SHP77 (cell line): ENCODE measurements around the gene RCAN2.
A peak's percentile ranks its signal among the peaks of the same experiment; 100 is the strongest.
"Not testable (repeated sequence)": the region's sequence is repeated elsewhere in the genome, so short reads cannot be mapped to it uniquely, and the experiment has no call there.

Experiments used
- DNase-seq, 2 experiments: peaks; one replicate each; lab custom pipeline; 2025; lab: John Stamatoyannopoulos, UW

The RCAN2 gene

DNA sequence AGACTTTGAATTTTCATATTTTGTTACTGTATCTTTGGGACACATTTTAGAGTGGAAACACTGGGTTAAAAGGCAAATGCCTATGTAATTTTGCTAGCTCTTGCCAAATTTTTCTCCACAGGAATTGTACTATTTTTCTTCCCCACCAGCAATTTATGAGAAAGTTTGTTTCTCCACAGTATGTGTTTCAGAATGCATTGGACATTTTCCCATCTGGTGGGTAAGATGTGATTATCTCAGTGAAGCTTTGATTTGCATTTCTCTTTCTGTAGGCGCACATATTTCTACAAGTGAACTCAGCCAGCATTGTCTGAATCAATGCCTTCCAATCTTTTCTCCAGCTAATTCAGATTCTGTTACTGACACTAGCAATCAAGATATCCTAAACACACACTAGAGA lies 157.8 kb downstream of the RCAN2 start:
- no peak for DNase-seq

DNA sequence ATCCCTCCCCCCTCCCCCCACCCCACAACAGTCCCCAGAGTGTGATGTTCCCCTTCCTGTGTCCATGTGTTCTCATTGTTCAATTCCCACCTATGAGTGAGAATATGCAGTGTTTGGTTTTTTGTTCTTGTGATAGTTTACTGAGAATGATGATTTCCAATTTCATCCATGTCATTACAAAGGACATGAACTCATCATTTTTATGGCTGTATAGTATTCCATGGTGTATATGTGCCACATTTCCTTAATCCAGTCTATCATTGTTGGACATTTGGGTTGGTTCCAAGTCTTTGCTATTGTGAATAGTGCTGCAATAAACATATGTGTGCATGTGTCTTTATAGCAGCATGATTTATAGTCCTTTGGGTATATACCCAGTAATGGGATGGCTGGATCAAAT lies 158.8 kb downstream of the RCAN2 start:
- DNase-seq = not testable (repeated sequence)

DNA sequence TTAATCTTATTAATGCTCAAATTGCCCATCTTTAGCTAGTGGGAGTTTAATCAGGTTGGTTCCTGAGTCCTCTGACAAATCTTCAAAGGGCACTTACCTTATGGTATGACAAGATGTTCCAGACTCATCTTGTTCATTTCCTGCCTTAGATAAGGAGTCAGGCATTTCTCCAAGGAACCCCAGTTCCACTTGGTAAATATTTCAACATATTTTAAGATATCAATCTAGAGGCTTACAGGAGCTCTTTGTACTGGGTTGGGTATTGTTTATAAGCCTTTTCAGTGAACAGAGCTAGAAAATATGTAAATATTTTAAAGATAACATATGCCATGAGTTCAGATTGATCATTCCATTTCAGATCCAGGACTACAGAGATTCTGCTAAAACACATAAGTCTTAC lies 159.8 kb downstream of the RCAN2 start:
- DNase-seq = no peak

DNA sequence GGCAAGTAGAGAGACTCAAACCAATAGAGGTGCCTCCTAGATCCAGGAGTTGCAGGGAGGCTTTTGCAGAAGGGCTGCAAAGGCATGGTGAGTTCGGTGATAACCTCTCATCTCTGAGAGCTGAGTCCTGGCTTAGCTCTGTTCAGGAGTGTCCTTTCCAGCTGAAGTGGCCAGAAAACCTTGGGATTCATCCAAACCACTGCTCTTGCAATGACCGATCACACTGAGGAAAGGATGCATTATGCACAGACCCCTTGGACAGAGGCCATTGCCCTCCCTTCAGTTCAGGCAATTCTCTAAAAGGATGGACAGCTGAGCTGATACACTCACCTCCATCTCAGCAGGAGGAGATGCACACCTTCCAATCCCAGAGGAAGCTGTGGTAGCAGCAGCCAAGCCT lies 161.7 kb downstream of the RCAN2 start:
- DNase-seq = no peak

DNA sequence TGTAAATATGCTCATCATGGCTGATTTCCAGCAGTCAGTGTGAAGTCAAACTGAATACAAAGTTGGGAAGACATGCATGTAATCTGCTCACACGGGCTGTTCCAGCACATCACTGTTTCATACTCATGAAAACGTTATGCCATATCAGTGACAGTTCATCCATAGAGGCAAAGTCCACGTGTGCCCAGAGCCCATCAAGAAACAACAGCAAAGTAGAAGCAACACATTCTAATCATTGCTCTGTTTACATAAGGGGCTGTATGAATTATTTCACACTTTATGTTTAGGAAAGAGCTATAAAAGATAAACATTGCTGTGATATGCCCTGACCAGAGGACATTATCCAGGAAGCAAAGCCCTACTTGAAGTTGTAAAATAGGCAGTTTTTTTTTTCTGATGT lies 163.5 kb downstream of the RCAN2 start:
- DNase-seq = no peak

DNA sequence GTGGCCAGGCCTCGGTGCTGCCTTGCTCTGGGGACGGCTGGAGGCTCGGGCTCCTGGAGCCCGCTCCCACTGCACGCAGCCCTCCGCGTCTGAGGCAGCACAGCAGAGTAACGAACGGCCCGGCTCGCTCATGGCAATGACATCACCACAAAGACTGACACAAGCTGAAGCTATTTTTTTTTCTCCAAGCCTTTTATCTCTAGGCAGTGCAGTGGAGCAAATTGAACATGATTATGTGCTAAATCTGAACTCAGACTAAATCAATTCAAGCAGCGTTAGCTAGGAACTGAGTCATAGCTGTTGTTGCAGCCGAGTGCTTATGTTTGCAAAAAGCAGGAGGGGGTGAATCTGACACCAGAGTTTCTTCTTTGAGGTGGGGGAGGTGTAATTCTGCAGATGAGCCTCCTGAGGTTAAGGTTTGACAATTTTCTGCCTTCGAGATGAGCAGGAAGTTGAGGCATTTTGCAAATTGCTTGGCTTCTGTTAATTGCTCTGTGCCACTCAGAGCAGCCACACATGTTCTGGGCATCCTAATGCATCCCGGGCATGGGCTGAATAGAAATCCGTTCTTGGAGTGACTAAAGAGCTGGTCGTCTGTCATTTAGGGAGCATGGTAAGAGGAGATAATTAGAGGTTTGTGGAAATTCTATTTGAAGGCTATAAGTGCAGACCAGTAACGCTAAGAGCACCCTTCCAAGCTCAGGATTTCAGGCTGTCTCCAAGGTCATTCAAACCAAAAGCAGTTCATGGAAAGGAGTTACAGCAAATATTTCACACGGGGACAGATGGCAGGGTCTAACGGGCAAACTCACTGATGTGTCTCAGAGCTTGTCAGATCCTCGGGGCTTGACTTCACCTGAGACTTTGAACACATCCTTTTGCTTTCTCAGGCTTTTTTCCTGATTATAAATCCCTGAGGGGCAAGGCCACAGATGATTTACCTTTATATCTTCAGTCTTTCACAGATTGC lies 165.4 kb downstream of the RCAN2 start:
- DNase-seq = peak in 1 of 2 experiments; percentile 10

DNA sequence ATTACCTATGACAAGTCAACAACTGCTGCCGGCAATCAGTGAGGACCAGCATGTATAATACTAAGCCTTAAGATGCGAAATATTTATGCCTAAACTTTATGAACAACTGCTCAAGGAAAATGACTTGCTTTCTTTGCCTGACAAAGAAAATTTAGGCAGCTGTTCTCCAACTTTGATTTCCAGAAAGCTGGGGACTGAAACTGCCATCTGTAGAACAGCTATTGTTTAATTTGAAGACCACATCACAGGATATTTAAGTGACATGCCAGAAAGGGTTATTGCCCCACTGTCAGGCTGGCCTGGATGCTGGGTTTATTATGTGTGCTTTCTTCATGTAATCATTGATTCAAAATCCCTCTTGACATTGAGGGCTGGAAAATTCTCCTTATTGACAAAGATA lies 166.5 kb downstream of the RCAN2 start:
- DNase-seq = no peak

DNA sequence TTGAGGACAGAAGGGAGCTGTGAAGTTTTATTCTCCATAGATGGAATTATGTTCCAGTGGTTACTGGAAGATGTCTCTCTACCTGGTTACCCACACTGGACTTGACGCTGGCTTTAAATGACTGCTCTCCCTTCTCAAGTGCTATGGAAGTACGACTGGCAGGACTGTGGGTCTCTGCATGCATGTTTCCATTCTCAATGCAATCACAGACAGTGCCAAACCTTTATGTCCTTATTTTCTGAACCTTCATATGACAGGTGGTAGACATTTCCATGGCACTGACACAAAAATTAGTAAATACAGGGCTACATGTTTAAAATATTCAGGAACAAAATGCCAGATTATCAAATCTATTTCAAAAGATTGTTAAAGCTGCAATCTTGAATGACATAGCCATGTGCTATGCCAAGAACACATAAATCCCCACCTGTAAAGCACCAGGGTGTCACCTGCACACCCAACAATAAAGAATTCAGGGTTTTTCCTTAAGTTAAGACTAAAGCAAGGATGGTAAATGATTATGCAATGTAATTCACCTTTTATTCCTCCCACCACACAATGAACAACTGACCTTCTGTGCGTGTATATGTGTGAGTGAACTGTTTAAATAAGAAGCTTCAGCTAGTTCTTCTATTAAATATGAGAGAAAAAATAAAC lies 167.2 kb downstream of the RCAN2 start:
- no peak for DNase-seq

DNA sequence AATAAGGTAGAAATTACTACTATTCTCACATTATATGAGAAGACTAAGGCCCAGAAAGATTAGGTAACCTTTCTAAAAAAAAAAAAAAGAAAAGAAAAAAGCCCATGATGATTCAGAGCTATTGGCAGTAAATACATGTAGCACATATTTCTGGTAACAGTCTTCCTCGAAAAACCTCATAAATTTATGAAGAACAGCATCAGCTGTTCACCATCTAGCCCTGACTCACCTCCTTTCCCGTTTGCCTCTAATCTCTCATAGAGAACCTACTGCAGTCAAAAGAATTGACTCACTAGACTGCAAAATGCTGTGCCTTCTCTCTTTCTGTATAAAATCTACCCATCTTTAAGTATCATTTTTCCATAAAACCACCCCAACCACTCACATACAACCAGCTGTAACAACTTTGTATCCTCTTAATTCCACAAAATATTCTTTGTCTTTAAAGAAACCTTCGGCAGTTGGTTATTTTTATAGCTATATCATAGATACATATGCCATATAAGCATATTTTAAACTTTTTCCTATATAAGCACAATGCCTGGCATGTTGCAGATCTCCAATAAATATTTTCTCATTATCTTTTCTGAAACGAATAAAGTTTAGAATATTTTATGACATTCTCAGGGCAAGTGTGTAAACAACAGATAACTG lies 167.8 kb downstream of the RCAN2 start:
- DNase-seq = no peak

DNA sequence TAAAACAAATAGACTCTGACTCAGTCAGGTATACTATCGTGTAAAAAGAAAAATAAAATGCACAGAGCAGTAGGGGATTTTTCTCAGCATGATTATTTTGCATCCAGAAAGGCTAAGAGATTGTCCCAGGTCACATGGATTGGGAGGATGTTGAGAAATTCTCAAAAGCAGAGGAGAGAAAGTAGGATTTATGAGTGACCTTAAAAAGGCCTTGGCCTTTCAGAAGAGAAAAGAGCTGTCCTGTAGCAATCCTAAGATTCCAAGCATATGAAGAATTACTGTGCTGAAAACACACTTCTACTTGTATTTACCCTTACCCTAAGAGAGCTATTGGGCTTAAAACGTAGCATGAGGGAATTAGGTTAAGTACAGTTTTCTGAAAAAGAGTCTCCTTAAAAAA lies 170.7 kb downstream of the RCAN2 start:
- DNase-seq = no peak

DNA sequence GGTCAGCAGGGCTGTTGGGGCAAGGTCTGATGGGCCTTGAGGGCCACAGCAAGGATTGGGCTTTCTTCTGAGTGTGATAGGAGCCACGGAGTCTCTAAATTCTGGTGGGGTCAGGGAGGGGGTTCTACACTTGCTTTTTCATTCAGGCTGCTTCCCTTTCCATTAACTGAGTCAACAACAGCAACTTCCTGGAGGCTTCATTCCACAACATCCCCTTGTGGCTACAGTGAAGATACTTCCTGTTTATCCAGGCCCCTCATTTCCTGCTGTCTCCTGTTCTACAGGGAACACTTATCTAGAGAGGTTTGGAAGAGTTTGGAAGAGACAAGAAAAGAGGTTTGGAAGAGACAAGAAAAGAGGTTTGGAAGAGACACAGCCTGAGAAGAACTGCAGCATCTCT lies 175.7 kb downstream of the RCAN2 start:
- no peak for DNase-seq

DNA sequence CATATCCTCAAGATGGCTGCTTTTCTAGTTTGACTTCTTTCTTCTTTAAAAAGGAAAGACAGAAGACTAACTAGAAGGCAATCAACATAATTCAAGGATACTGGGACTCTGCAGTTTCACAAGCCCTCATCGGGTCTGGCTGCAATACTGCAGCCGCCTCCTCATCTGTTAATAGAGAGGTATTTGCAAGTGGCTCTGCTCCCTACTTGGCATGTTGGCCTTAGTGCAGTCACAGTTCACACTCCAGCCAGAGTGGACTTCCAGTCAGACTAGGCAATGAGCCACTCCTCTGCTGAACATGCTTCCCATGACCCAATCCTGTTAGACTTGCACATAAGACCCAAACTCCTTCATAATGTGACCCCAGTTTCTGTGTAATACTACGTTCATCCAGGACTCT lies 178.6 kb downstream of the RCAN2 start:
- DNase-seq = no peak

DNA sequence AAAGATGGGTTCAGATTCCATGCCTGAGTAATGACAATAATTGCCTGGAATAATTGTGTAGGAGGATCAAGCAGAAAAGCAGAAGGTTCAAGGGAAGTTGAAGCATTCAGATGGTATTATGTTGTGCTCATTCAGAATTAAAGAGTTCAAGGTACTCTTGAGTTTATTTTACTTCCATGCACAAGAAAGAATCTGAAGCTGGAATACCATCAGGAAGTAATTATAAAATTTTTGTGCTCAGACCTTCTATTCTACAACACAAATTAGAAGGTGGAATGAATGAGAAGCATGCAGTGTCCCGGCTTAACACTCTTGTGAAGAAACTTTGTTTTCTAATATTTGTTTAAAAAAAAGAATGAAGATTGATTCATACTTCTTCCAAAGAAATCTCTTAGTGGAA lies 181.1 kb downstream of the RCAN2 start:
- DNase-seq = no peak

DNA sequence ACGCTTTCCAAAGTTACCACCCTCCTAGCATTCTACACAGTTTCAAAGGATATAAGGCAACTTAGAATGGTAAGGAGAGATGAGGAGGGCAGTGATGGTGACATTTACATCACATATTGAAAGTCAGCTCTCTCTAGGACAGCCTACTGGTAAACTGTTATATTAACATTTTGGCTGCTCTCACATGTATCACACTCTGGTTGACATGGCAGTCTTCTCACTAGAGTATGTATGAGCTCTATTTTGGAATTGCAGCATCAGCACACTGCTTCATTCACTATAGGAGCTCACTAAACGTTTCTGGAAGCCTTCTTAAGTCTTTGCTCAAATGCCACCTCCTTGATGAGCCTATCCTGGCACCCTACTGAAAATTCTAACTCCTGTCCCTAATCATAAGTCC lies 184.8 kb downstream of the RCAN2 start:
- DNase-seq = no peak

DNA sequence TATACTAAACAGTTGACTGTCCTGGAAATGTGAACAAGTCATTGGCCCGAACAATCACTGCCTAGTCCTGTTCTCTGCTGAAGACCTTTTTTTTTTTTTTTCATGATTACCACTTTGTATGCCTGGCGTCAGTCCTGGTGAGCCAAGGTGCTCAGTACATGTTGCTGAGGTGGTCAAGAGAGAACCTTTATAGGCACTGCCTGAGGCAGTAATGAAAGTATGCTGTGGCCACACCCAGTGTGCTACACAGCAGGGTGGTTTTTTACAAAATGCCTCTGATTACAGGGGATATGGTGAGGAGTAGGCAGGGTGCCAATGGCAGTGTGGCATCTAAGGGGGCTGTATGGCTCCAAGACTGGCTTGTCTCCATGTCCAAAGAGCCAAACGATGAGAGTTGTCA lies 185.4 kb downstream of the RCAN2 start:
- DNase-seq = no peak

DNA sequence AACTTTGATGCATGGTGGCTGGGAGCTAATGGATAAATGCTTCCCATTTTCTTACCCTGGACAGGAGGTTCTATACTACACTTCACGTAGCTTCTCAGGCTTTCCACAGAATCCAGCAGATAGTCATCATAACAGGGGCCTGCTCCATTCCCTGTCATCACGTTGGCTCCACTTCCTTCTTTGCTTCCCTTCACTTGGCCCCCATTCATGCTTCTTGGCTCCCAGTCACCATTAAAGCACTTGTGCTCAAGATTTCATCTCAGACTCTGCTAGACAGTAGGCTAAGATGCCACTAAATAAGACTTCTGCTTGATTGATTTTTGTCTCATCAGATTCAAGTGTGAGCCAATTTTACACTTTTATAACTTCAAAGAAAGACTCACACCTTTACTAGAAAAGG lies 186.0 kb downstream of the RCAN2 start:
- no peak for DNase-seq

DNA sequence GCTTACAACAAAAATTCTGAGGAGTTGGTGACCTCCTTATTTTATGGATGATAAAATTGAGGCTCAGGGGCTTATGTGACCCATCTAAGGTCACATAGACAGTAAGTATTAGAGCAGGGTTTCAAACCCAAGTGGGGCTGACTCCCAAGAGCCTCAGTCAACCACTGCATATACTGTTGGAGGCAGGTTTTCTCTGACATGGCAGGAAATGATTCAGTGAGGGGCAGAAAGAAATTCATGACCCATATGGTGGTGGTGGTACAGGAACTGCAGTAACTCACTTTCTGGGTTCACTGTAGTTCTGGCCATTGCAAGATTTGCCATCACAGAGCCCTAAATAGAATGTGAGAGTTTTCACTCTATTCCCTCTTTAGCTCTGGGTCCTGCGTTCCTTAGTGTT lies 188.4 kb downstream of the RCAN2 start:
- no peak for DNase-seq

DNA sequence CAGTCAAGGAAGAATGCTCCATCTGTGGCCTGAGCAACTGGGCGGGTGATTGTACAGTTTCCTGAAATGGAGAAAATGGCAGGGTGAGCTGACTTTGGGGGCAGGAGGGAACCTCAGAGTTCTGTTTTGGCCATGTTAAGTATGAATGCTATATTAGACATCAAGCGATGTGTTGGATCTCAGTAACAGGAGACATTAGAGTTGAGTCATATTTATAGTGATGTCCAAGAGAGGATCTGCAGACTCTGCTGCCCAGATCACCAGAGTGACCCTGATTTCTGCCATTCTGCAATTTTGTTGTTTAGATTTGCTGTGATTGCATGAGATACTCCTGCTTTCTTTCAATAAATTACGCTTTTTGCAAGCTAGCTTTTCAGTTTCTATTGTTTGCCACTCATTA lies 189.1 kb downstream of the RCAN2 start:
- no peak for DNase-seq

DNA sequence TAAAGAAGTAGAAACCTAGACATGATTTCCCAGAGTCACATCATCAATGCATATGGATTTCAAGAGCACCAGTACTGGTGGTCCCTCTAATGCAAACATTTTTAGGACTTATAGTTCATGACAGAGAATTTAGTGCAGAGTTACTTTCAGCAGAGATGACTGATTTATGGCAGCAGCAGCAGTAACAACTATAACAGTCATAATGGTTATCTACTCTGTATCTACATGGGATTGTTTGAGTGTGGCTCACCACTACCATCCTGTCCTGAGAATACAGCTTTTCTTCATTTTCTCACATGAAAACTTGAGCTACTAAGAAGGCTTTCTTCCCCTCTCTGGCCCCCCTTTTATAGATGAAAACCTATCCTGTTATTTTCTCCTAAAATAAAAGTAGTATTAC lies 192.0 kb downstream of the RCAN2 start:
- DNase-seq = no peak

DNA sequence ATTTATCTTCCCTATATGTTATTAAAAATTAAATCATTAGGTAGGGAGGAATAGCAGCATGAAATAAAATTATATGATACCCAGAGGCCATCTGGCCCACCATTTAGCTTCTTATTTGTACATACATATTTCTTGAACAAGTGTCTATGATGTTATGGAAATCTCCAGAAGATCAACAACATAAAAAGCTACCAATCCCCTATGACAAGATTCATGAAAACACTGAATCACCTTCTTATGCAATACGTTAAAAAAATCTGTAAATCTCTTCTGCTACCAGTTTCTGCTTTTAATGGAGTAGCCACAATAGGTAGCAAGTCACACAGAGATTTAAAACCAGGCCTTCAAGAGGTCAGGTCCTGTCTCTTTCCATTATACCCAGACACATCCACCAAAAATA lies 194.7 kb downstream of the RCAN2 start:
- no peak for DNase-seq

DNA sequence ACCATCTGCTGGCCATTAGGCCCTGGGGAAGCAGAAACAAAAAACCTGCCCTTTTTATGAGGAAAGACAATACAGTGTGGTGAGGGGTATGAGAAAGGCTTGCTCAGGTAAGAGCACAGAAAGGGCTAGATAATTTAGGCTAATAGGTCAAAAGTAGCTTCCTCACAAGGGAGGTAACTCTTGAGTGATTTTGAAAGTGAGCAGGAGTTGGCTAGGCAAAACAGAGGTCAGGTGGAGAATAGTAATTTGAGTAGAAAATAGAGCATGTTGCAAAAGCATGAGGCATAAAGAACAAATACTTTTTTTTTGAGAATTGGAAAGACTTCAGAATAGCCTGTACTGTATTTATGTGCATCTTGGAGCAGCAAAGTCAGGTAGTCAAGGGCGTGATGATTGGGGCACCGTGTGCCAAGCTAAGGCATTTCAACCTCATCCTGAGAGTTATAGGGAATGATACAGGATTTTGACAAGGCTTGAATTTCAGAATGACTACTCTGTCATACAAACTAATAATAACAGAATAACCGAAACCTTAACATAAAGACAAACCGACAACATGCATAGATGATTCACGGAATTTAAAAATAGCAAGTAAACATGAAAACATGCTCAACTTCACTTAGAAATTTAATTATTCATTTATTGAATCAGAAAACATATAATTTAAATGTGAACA lies 197.5 kb downstream of the RCAN2 start:
- no peak for DNase-seq

DNA sequence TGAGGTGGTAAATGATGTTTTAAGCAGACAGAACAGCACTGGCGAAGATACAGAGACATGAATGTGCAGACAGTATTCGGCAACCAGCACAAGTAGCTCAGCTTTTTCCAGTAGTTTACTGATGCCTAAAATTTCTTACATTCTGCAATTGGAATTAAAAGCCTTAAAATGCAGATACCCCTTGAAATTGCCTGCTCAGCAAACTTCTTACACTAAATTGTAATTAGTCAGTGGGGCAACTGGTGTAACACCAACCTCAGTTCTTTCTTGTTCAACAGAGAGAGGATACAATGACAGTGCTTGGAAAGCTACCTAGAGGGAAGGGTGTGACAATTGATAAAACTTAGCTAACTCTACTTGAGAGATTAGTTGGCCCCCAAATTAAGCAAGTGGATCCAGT lies 199.4 kb downstream of the RCAN2 start:
- DNase-seq = no peak

DNA sequence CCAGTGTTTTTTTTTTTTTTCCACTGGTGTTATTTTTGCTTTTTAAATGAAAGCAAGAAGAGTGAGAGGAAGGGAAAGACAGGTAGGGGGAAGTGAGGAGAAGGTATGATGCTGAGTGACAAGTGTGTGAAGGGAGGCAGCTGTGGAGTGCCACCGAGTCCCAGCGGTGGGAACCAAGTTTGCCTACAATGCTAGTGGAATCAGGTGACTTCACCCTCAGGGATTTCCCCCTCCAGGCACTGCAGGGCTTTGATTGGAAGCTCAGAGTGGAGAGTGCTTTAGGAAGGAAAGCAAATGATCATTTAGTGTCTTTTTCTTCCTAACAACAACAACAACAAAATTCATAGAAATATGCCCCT lies 200.0 kb downstream of the RCAN2 start:
- DNase-seq = no peak
